ENCODE data around the gene RPL9. TPM values are rescaled to one million over a fixed set of nuclear protein-coding genes. Genes with fewer than 3 reads are reported as not detected.
"Not testable (repeated sequence)": the region's sequence is repeated elsewhere in the genome, so short reads cannot be mapped to it uniquely, and the experiment has no call there.

The RPL9 gene
- total and polyA plus RNA-seq, 2 donors = 3,607 to 3,904 TPM

DNA sequence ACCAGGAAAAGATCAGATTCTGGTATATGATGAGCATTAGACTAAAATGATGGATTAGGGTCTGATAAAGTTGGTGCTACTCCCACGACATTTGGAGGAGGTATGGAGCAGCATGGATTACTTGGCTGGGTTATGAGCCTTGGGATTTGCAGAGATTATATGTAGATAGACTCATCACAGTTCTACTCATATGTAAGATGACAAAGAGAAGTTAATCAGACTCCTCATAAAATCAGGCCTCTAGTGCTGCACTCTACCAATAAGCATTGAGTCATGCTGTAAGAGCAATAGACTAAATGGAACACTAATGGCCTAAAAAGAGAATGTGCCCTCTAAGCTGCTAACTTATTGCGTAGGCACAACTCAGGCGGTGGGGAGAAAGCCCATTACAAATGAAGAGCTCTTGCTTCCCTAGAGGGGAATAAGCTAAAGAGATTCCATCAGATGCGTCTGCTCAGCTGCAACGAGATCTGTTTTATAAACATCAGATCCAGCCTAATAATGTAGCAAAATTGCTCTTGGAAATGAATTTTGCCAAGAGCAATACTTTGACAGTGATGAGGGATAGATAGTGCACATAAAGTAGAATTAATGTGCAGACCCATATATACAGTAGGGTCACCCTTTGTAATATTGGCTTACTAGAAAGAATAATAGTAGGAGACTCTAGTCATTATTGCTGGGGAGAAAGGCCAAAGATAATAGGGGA is 17.6 kb upstream of the RPL9 start:
- 79% methylated on average over 5 of the region's 5 CpGs for WGBS
- DNase-seq (ENCODE audit: low read depth in 6 of 9, low spot score in 9 of 9) = no peak
- H3K4me3 ChIP-seq (ENCODE audit: low read length in 2 of 2) = no peak overlapping the region

GRCh38 chr4:39472396-39472795 is 13.7 kb upstream of the RPL9 start:
- Histone ChIP-seq H3K9me3 (ENCODE audit: control insufficient read depth in 2 of 2, insufficient read depth in 1 of 2, low read length in 1 of 2) (no peaks in the 10 kb centered on the region), H3K4me3 (ENCODE audit: low read length in 2 of 2) (no peak overlapping the region), H3K36me3 (ENCODE audit: control insufficient read depth in 2 of 2, insufficient read depth in 2 of 2, low read length in 1 of 2) (peaks cover 2 to 13% of the 10 kb centered on the region in 2 donors), H3K27me3 (ENCODE audit: control insufficient read depth in 2 of 2, insufficient read depth in 1 of 2, low read length in 1 of 2) (no peaks in the 10 kb centered on the region), H3K27ac (ENCODE audit: low read depth in 1 of 2, low read length in 1 of 2) (no peak overlapping the region), H3K4me1 (ENCODE audit: control insufficient read depth in 2 of 2, insufficient read depth in 2 of 2, low read length in 2 of 2) (peaks cover 0 to 2% of the 10 kb centered on the region in 2 donors)
- 97% methylated on average over 3 of the region's 3 CpGs for WGBS
- DNase-seq (ENCODE audit: low read depth in 6 of 9, low spot score in 9 of 9) = no peak

More for the DNA sequence above, 17.6 kb upstream of the RPL9 start:
- Histone ChIP-seq H3K27me3 (ENCODE audit: control insufficient read depth in 2 of 2, insufficient read depth in 1 of 2, low read length in 1 of 2) (no peaks in the 10 kb centered on the region), H3K36me3 (ENCODE audit: control insufficient read depth in 2 of 2, insufficient read depth in 2 of 2, low read length in 1 of 2) (peaks cover 2 to 8% of the 10 kb centered on the region in 2 donors), H3K27ac (ENCODE audit: low read depth in 1 of 2, low read length in 1 of 2) (no peak overlapping the region), H3K4me1 (ENCODE audit: control insufficient read depth in 2 of 2, insufficient read depth in 2 of 2, low read length in 2 of 2) (no peaks in the 10 kb centered on the region), H3K9me3 (ENCODE audit: control insufficient read depth in 2 of 2, insufficient read depth in 1 of 2, low read length in 1 of 2) (no peaks in the 10 kb centered on the region)

DNA sequence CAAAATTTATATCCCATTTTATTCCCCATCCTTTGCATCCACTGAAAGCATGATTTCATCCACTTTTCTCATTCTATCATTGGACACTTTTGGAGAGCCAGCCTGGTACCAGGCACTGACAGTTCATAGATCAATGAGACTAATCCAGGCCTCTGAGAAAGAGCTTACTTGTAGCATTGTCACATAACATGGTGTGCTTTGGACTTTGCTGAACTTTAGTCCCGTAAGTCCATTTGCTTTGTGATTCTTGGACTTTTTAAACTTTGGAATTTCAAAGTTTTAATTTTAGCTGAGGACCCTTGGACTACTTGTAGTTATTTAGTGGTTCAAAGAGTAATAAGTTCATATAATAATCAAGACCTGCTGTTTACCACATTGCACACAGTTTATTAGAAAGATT is 11.7 kb upstream of the RPL9 start:
- peaks cover 0 to 2% of the 10 kb centered on the region in 2 donors for H3K4me1 ChIP-seq (ENCODE audit: control insufficient read depth in 2 of 2, insufficient read depth in 2 of 2, low read length in 2 of 2)
- DNase-seq (ENCODE audit: low read depth in 6 of 9, low spot score in 9 of 9) = no peak
- H3K4me3 ChIP-seq (ENCODE audit: low read length in 2 of 2) = no peak overlapping the region
- no peak overlapping the region for H3K27ac ChIP-seq (ENCODE audit: low read depth in 1 of 2, low read length in 1 of 2)
- H3K27me3 ChIP-seq (ENCODE audit: control insufficient read depth in 2 of 2, insufficient read depth in 1 of 2, low read length in 1 of 2) = no peaks in the 10 kb centered on the region
- 99% methylated on average over 1 of the region's 1 CpG for WGBS
- H3K36me3 ChIP-seq (ENCODE audit: control insufficient read depth in 2 of 2, insufficient read depth in 2 of 2, low read length in 1 of 2) = peaks cover 9 to 16% of the 10 kb centered on the region in 2 donors
- no peaks in the 10 kb centered on the region for H3K9me3 ChIP-seq (ENCODE audit: control insufficient read depth in 2 of 2, insufficient read depth in 1 of 2, low read length in 1 of 2)

GRCh38 chr4:39469429-39470077 is 10.8 kb upstream of the RPL9 start:
- Histone ChIP-seq H3K4me1 (ENCODE audit: control insufficient read depth in 2 of 2, insufficient read depth in 2 of 2, low read length in 2 of 2) (peaks cover 0 to 2% of the 10 kb centered on the region in 2 donors), H3K36me3 (ENCODE audit: control insufficient read depth in 2 of 2, insufficient read depth in 2 of 2, low read length in 1 of 2) (peaks cover 12 to 20% of the 10 kb centered on the region in 2 donors), H3K27ac (ENCODE audit: low read depth in 1 of 2, low read length in 1 of 2) (no peak overlapping the region), H3K9me3 (ENCODE audit: control insufficient read depth in 2 of 2, insufficient read depth in 1 of 2, low read length in 1 of 2) (no peaks in the 10 kb centered on the region), H3K27me3 (ENCODE audit: control insufficient read depth in 2 of 2, insufficient read depth in 1 of 2, low read length in 1 of 2) (no peaks in the 10 kb centered on the region), H3K4me3 (ENCODE audit: low read length in 2 of 2) (no peak overlapping the region)
- WGBS = 75% methylated on average over 4 of the region's 4 CpGs
- peak in 8 of 9 donors; percentile 8 to 73 (median 36) for DNase-seq (ENCODE audit: low read depth in 6 of 9, low spot score in 9 of 9)

GRCh38 chr4:39467464-39467863 is 8.7 kb upstream of the RPL9 start:
- no peaks in the 10 kb centered on the region for H3K27me3 ChIP-seq (ENCODE audit: control insufficient read depth in 2 of 2, insufficient read depth in 1 of 2, low read length in 1 of 2)
- DNase-seq (ENCODE audit: low read depth in 6 of 9, low spot score in 9 of 9) = no peak
- H3K4me3 ChIP-seq (ENCODE audit: low read length in 2 of 2) = no peak overlapping the region
- H3K9me3 ChIP-seq (ENCODE audit: control insufficient read depth in 2 of 2, insufficient read depth in 1 of 2, low read length in 1 of 2) = no peaks in the 10 kb centered on the region
- H3K27ac ChIP-seq (ENCODE audit: low read depth in 1 of 2, low read length in 1 of 2) = no peak overlapping the region
- WGBS = 95% methylated on average over 4 of the region's 4 CpGs
- H3K36me3 ChIP-seq (ENCODE audit: control insufficient read depth in 2 of 2, insufficient read depth in 2 of 2, low read length in 1 of 2) = peaks cover 19 to 32% of the 10 kb centered on the region in 2 donors
- H3K4me1 ChIP-seq (ENCODE audit: control insufficient read depth in 2 of 2, insufficient read depth in 2 of 2, low read length in 2 of 2) = peaks cover 0 to 2% of the 10 kb centered on the region in 2 donors

DNA sequence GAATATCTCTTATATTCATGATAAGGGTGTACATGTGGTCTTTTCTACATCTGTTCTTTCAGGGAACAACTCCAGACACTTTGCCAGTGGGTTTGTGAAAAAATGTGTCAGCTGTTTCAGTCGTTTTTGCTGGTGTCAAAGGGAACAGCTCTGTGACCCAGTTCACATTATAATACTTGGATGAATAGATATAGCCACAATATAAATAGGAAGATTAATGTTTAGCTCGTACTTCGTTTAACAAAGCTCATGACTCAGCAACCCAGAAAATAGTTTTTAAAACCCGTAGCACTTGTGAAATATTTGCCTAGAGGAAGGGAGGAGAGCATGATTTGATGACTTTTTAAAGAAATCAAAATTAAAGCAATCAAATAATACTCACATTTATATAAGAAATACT is 8.0 kb upstream of the RPL9 start:
- no peaks in the 10 kb centered on the region for H3K9me3 ChIP-seq (ENCODE audit: control insufficient read depth in 2 of 2, insufficient read depth in 1 of 2, low read length in 1 of 2)
- H3K27ac ChIP-seq (ENCODE audit: low read depth in 1 of 2, low read length in 1 of 2) = no peak overlapping the region
- peaks cover 19 to 28% of the 10 kb centered on the region in 2 donors for H3K36me3 ChIP-seq (ENCODE audit: control insufficient read depth in 2 of 2, insufficient read depth in 2 of 2, low read length in 1 of 2)
- H3K27me3 ChIP-seq (ENCODE audit: control insufficient read depth in 2 of 2, insufficient read depth in 1 of 2, low read length in 1 of 2) = no peaks in the 10 kb centered on the region
- WGBS = 95% methylated on average over 4 of the region's 4 CpGs
- no peak overlapping the region for H3K4me3 ChIP-seq (ENCODE audit: low read length in 2 of 2)
- H3K4me1 ChIP-seq (ENCODE audit: control insufficient read depth in 2 of 2, insufficient read depth in 2 of 2, low read length in 2 of 2) = peaks cover 0 to 2% of the 10 kb centered on the region in 2 donors
- no peak for DNase-seq (ENCODE audit: low read depth in 6 of 9, low spot score in 9 of 9)

GRCh38 chr4:39464886-39465501 is 6.3 kb upstream of the RPL9 start:
- Histone ChIP-seq H3K4me3 (ENCODE audit: low read length in 2 of 2) (no peak overlapping the region), H3K36me3 (ENCODE audit: control insufficient read depth in 2 of 2, insufficient read depth in 2 of 2, low read length in 1 of 2) (peaks cover 19 to 28% of the 10 kb centered on the region in 2 donors), H3K27me3 (ENCODE audit: control insufficient read depth in 2 of 2, insufficient read depth in 1 of 2, low read length in 1 of 2) (no peaks in the 10 kb centered on the region), H3K9me3 (ENCODE audit: control insufficient read depth in 2 of 2, insufficient read depth in 1 of 2, low read length in 1 of 2) (no peaks in the 10 kb centered on the region), H3K27ac (ENCODE audit: low read depth in 1 of 2, low read length in 1 of 2) (no peak overlapping the region), H3K4me1 (ENCODE audit: control insufficient read depth in 2 of 2, insufficient read depth in 2 of 2, low read length in 2 of 2) (peaks cover under 1 to 2% of the 10 kb centered on the region in 2 donors)
- peak in 1 of 9 donors; percentile 9 for DNase-seq (ENCODE audit: low read depth in 6 of 9, low spot score in 9 of 9)
- WGBS = 90% methylated on average over 2 of the region's 2 CpGs

GRCh38 chr4:39458161-39458504 is 589 bp downstream of the RPL9 start:
- H3K4me1 ChIP-seq (ENCODE audit: control insufficient read depth in 2 of 2, insufficient read depth in 2 of 2, low read length in 2 of 2) = not testable (repeated sequence)
- H3K36me3 ChIP-seq (ENCODE audit: control insufficient read depth in 2 of 2, insufficient read depth in 2 of 2, low read length in 1 of 2) = peaks cover 18 to 50% of the 10 kb centered on the region in 2 donors

More at GRCh38 chr4:39458161-39458504, 589 bp downstream of the RPL9 start:
- H3K9me3 ChIP-seq (ENCODE audit: control insufficient read depth in 2 of 2, insufficient read depth in 1 of 2, low read length in 1 of 2); H3K27me3 ChIP-seq (ENCODE audit: control insufficient read depth in 2 of 2, insufficient read depth in 1 of 2, low read length in 1 of 2): not testable (repeated sequence)
- Histone ChIP-seq H3K27ac (ENCODE audit: low read depth in 1 of 2, low read length in 1 of 2) (peak overlapping the region; percentile 96 to 97), H3K4me3 (ENCODE audit: low read length in 2 of 2) (peak overlapping the region; percentile 89 to 97)
- WGBS = 2% methylated on average over 13 of the region's 13 CpGs
- DNase-seq (ENCODE audit: low read depth in 6 of 9, low spot score in 9 of 9) = peak in 1 of 9 donors; percentile 37

Data from thymus (tissue), 11 donors.